Measurements from ENCODE around the gene DEPP1. TPM values are rescaled to one million over a fixed set of nuclear protein-coding genes. Genes with fewer than 3 reads are reported as not detected.

Gene DEPP1
- total RNA-seq, 4 donors from 2014 or later: 8.2 to 266 (median 52.8) TPM

GRCh38 chr10:44944354-44944753 is 34.3 kb downstream of the DEPP1 start:
- no peaks in the 10 kb centered on the region for H3K4me1 ChIP-seq
- TF ChIP-seq CTCF (IDR thresholded peaks at IDR 0.05): no peak
- no peak for TF ChIP-seq POLR2A (IDR thresholded peaks at IDR 0.05)

GRCh38 chr10:44939691-44940401 is 38.8 kb downstream of the DEPP1 start:
- Histone ChIP-seq H3K9me3 (no peaks in the 10 kb centered on the region), H3K36me3 (no peaks in the 10 kb centered on the region), H3K4me3 (no peak overlapping the region), H3K27ac (no peak overlapping the region), H3K4me1 (peaks cover 0 to 5% of the 10 kb centered on the region in 2 donors), H3K27me3 (no peaks in the 10 kb centered on the region)
- DNase-seq: no peak
- TF ChIP-seq CTCF (IDR thresholded peaks at IDR 0.05): no peak
- TF ChIP-seq POLR2A (IDR thresholded peaks at IDR 0.05): no peak
- intact Hi-C loops (cut with DNase I; ENCODE audit: low total_unique reads): no loop called here

More at GRCh38 chr10:44944354-44944753, 34.3 kb downstream of the DEPP1 start:
- no peak overlapping the region for H3K4me3 ChIP-seq
- DNase-seq: no peak
- no peaks in the 10 kb centered on the region for H3K36me3 ChIP-seq
- no peaks in the 10 kb centered on the region for H3K9me3 ChIP-seq
- intact Hi-C loops (cut with DNase I; ENCODE audit: low total_unique reads): no loop called here
- no peaks in the 10 kb centered on the region for H3K27me3 ChIP-seq
- H3K27ac ChIP-seq: no peak overlapping the region

GRCh38 chr10:44938956-44939355 is 39.7 kb downstream of the DEPP1 start:
- H3K27ac ChIP-seq: no peak overlapping the region
- H3K4me3 ChIP-seq: no peak overlapping the region
- no peak for DNase-seq
- no peaks in the 10 kb centered on the region for H3K9me3 ChIP-seq
- peaks cover 0 to 5% of the 10 kb centered on the region in 2 donors for H3K4me1 ChIP-seq
- intact Hi-C loops (cut with DNase I; ENCODE audit: low total_unique reads): no loop called here
- TF ChIP-seq CTCF (IDR thresholded peaks at IDR 0.05): no peak
- TF ChIP-seq POLR2A (IDR thresholded peaks at IDR 0.05): no peak
- H3K27me3 ChIP-seq: no peaks in the 10 kb centered on the region
- H3K36me3 ChIP-seq: no peaks in the 10 kb centered on the region

- no peak overlapping the region for H3K4me3 ChIP-seq
- H3K27ac ChIP-seq: no peak overlapping the region
- peaks cover 0 to 5% of the 10 kb centered on the region in 2 donors for H3K4me1 ChIP-seq
- intact Hi-C loops (cut with DNase I; ENCODE audit: low total_unique reads): no loop called here
- TF ChIP-seq CTCF (IDR thresholded peaks at IDR 0.05): no peak
- no peak for TF ChIP-seq POLR2A (IDR thresholded peaks at IDR 0.05)
- H3K36me3 ChIP-seq: no peaks in the 10 kb centered on the region
- no peak for DNase-seq
- no peaks in the 10 kb centered on the region for H3K9me3 ChIP-seq
- no peaks in the 10 kb centered on the region for H3K27me3 ChIP-seq
Measured at GRCh38 chr10:44937196-44938005, 41.2 kb downstream of the DEPP1 start.
